Keratinocyte (primary cell): ENCODE measurements around the gene CBX8. TPM values are rescaled to one million over a fixed set of nuclear protein-coding genes. Genes with fewer than 3 reads are reported as not detected.

Experiments
- DNase-seq: peaks from one replicate; pipeline ENCODE4 v3.0.0-alpha.2; 2011; ENCODE audit warnings: low read depth, missing footprints, low spot score
- FAIRE-seq: peaks from 2 replicates; lab custom pipeline; 2011; peaks lifted over from hg19 to GRCh38; lab: Jason Lieb, UNC
- H2AFZ ChIP-seq: 2 replicates; pipeline ENCODE4 v1.6.0; 2012; ENCODE audit warnings: low read length, control low read depth, inconsistent platforms; ENCODE audit not compliant: control insufficient read depth
- H3K27ac ChIP-seq: 2 replicates; pipeline ENCODE4 v1.5.1; 2011; ENCODE audit warnings: low read length; ENCODE audit not compliant: control insufficient read depth, insufficient read depth
- H3K27me3 ChIP-seq: 3 replicates; pipeline ENCODE4 v1.6.0; 2011; ENCODE audit warnings: low read length; ENCODE audit not compliant: control insufficient read depth, insufficient read depth; ENCODE audit errors: extremely low read depth
- H3K36me3 ChIP-seq, 2 experiments: 2 replicates in 1 of 2; 3 replicates in 1 of 2; pipeline ENCODE4 v1.5.1; 2011; ENCODE audit warnings: low read length in 2 of 2, mild to moderate bottlenecking in 1 of 2; ENCODE audit not compliant: control insufficient read depth in 2 of 2, insufficient read depth in 2 of 2; ENCODE audit errors: extremely low read depth in 1 of 2
- H3K4me1 ChIP-seq: 3 replicates; pipeline ENCODE4 v1.5.1; 2011; ENCODE audit warnings: low read length; ENCODE audit not compliant: control insufficient read depth, insufficient read depth; ENCODE audit errors: extremely low read depth
- H3K4me2 ChIP-seq: 3 replicates; pipeline ENCODE4 v1.6.0; 2011; ENCODE audit warnings: low read depth, low read length; ENCODE audit not compliant: control insufficient read depth, insufficient read depth; ENCODE audit errors: extremely low read depth
- H3K4me3 ChIP-seq, 3 experiments: fragments of 200-600 bp in 1 of 3; sonication (generic) in 1 of 3; 2 replicates in 2 of 3; 3 replicates in 1 of 3; pipeline ENCODE4 v1.5.1; 2011 to 2016; ENCODE audit warnings: low read length in 3 of 3, mild to moderate bottlenecking in 3 of 3, control low read depth in 2 of 3, inconsistent platforms in 1 of 3, low read depth in 1 of 3, mixed read lengths in 1 of 3, mixed run types in 1 of 3, moderate library complexity in 1 of 3; ENCODE audit not compliant: control insufficient read depth in 2 of 3, insufficient read depth in 2 of 3; ENCODE audit errors: extremely low read depth in 1 of 3
- H3K79me2 ChIP-seq: 2 replicates; pipeline ENCODE4 v1.6.0; 2012; ENCODE audit warnings: low read length; ENCODE audit not compliant: control insufficient read depth, insufficient read depth
- H3K9ac ChIP-seq: 3 replicates; pipeline ENCODE4 v1.6.0; 2011; ENCODE audit warnings: low read length; ENCODE audit not compliant: control insufficient read depth, insufficient read depth; ENCODE audit errors: extremely low read depth
- H3K9me1 ChIP-seq: 3 replicates; pipeline ENCODE4 v1.6.0; 2011; ENCODE audit warnings: low read length; ENCODE audit not compliant: control insufficient read depth, insufficient read depth; ENCODE audit errors: extremely low read depth
- H3K9me3 ChIP-seq: 2 replicates; pipeline ENCODE4 v1.5.1; 2012; ENCODE audit warnings: low read depth, low read length; ENCODE audit not compliant: control insufficient read depth
- H4K20me1 ChIP-seq: 3 replicates; pipeline ENCODE4 v1.6.0; 2011; ENCODE audit warnings: low read length; ENCODE audit not compliant: control insufficient read depth, insufficient read depth; ENCODE audit errors: extremely low read depth
- EZH2 ChIP-seq: IDR thresholded peaks from one replicate; pipeline ENCODE4 v1.6.1; 2012; ENCODE audit warnings: inconsistent platforms, mild to moderate bottlenecking, low read length, moderate library complexity
- dilution Hi-C: fragments of 300-500 bp; cut with MboI; formaldehyde crosslinking; loops from one replicate; pipeline ENCODE4 v1.7.0; 2020; ENCODE audit warnings: low sequenced_read_pairs; ENCODE audit not compliant: extremely low pct_ligation_motif_present
- polyA plus RNA-seq, 5 experiments: library from polyadenylated mRNA; depleted of rRNA in 3 of 5; stranded (reverse) in 3 of 5; stranded (forward) in 1 of 5; unstranded in 1 of 5; fragments of >200 nt; gene quantifications; 1 replicate in 1 of 5; 2 replicates in 3 of 5; 3 replicates in 1 of 5; pipeline versions ENCODE4 v1.2.1 to v1.2.3, GENCODE V29; 2011 to 2012; ENCODE audit warnings: missing spikeins in 2 of 5, low read depth in 1 of 5, low replicate concordance in 1 of 5
- TF ChIP-seq, protein P1 (sequence below), 3 experiments: IDR thresholded peaks in 1 of 3; conservative IDR thresholded peaks in 1 of 3; optimal IDR thresholded peaks in 1 of 3; 2 replicates in 2 of 3; 3 replicates in 1 of 3; pipeline versions ENCODE3 to v1.5.1; 2011; ENCODE audit warnings: low read length in 3 of 3, mild to moderate bottlenecking in 3 of 3, moderate library complexity in 2 of 3, control low read depth in 1 of 3, inconsistent platforms in 1 of 3; ENCODE audit not compliant: insufficient read depth in 2 of 3; ENCODE audit errors: extremely low read depth in 1 of 3

CBX8 gene
- polyA plus RNA-seq, 1 donor (not counting 4 experiments of a cell fraction or from before 2014, with no cell fraction given), result 0.49 TPM

DNA sequence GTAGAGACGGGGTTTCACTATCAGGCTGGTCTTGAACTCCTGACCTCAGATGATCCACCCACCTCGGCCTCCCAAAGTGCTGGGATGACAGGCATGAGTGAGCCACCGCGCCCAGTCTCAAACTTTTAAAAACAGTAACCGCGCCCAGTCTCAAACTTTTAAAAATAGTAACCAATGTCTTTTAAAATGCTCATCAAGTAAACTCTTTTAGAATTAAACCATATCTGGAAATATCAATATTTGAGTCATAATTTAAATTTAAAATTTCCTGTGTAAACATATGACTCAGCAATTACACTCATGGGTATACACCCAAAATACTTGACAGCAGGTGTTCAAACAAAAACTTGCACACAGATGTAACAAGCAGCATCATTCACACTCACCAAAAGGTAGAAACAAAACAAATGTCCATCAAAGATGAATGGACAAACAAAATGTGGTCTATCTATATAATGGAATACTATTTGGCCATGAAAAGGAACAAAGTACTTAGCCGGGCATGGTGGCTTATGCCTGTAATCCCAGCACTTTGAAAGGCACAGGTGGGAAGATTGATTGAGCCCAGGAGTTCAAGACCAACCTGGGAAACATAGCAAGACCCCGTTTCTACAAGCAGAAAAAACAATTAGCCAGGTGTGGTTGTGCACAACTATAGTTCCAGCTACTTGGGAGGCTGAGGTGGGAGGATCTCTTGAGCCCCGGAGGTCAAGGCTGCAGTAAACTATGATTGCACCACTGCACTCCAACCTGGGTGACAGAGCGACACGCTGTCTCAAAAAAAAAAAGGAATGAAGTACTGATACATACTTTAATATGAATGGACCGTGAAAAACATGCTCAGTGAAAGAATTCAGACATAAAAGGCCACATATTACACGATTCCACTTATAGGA is 46.0 kb downstream of the CBX8 start:
- H3K27ac ChIP-seq, result no peak overlapping the region
- no peaks in the 10 kb centered on the region for H3K9me3 ChIP-seq
- peaks cover 49% of the 10 kb centered on the region for H3K27me3 ChIP-seq
- no peak overlapping the region for H3K4me3 ChIP-seq
- H3K4me2 ChIP-seq, result no peak overlapping the region
- TF ChIP-seq, protein P1, sequence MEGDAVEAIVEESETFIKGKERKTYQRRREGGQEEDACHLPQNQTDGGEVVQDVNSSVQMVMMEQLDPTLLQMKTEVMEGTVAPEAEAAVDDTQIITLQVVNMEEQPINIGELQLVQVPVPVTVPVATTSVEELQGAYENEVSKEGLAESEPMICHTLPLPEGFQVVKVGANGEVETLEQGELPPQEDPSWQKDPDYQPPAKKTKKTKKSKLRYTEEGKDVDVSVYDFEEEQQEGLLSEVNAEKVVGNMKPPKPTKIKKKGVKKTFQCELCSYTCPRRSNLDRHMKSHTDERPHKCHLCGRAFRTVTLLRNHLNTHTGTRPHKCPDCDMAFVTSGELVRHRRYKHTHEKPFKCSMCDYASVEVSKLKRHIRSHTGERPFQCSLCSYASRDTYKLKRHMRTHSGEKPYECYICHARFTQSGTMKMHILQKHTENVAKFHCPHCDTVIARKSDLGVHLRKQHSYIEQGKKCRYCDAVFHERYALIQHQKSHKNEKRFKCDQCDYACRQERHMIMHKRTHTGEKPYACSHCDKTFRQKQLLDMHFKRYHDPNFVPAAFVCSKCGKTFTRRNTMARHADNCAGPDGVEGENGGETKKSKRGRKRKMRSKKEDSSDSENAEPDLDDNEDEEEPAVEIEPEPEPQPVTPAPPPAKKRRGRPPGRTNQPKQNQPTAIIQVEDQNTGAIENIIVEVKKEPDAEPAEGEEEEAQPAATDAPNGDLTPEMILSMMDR (optimal IDR thresholded peaks at IDR 0.05 in 1 of 3, IDR thresholded peaks at IDR 0.05 in 1 of 3, conservative IDR thresholded peaks at IDR 0.05 in 1 of 3; ENCODE audit: extremely low read depth in 1 of 3, insufficient read depth in 2 of 3, low read length in 3 of 3), result no peak
- no peak for TF ChIP-seq EZH2
- H3K9me1 ChIP-seq, result no peaks in the 10 kb centered on the region
- H3K79me2 ChIP-seq, result no peaks in the 10 kb centered on the region
- no peaks in the 10 kb centered on the region for H3K36me3 ChIP-seq
- no peaks in the 10 kb centered on the region for H4K20me1 ChIP-seq
- no peak overlapping the region for H3K9ac ChIP-seq
- dilution Hi-C loops, result no loop called here
- DNase-seq, result no peak
- H2AFZ ChIP-seq, result no peak overlapping the region
- no peak for FAIRE-seq
- H3K4me1 ChIP-seq, result no peaks in the 10 kb centered on the region

DNA sequence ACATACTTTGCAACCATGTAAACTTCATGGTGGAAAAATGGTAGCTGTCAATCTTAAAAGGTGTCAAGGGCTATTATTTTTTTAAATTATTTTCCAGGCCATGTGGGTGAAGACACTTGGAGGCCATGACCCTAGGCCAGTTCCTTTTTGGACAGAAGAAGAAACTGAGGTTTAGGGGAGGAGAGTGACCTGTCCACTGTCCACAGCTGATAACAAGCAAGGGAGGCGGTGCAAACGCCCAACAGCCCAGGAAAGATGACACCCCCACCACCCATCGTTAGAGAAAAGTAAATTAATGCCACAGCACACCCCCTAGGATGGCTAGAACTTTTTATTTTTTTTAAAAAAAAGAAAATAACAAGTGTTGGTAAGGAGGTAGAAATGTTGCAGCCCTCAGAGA is 46.9 kb downstream of the CBX8 start:
- peaks cover 49% of the 10 kb centered on the region for H3K27me3 ChIP-seq
- no peaks in the 10 kb centered on the region for H3K36me3 ChIP-seq
- H3K4me1 ChIP-seq, result no peaks in the 10 kb centered on the region
- H4K20me1 ChIP-seq, result no peaks in the 10 kb centered on the region
- no peak overlapping the region for H2AFZ ChIP-seq
- no peak overlapping the region for H3K27ac ChIP-seq
- TF ChIP-seq, protein P1 (optimal IDR thresholded peaks at IDR 0.05 in 1 of 3, IDR thresholded peaks at IDR 0.05 in 1 of 3, conservative IDR thresholded peaks at IDR 0.05 in 1 of 3; ENCODE audit: extremely low read depth in 1 of 3, insufficient read depth in 2 of 3, low read length in 3 of 3), result no peak
- FAIRE-seq (no peak), DNase-seq (no peak)
- H3K4me3 ChIP-seq, result no peak overlapping the region
- H3K9ac ChIP-seq, result no peak overlapping the region
- no peak overlapping the region for H3K4me2 ChIP-seq
- no peaks in the 10 kb centered on the region for H3K9me1 ChIP-seq
- dilution Hi-C loops, result no loop called here
- no peaks in the 10 kb centered on the region for H3K79me2 ChIP-seq
- H3K9me3 ChIP-seq, result no peaks in the 10 kb centered on the region
